Heart left ventricle (tissue), 13 donors: ENCODE data around the gene KITLG.

Source experiments
- CTCF ChIP-seq, 12 donors: fragments of 200-600 bp; sonication (generic) in 4 of 12; IDR thresholded peaks; one replicate each; pipeline versions ENCODE4 v1.5.0 to v1.8.0; 2018 to 2022; ENCODE audit warnings: antibody characterized with exemption in 12 of 12, mild to moderate bottlenecking in 5 of 12
- POLR2A ChIP-seq, 2 donors: fragments of 450-650 bp; IDR thresholded peaks; one replicate each; pipeline ENCODE4 v1.6.1; 2017; ENCODE audit warnings: antibody characterized with exemption in 2 of 2, mild to moderate bottlenecking in 2 of 2, moderate library complexity in 2 of 2
- donor health status: ischemic (EF 13 %, LVEDD 7.1; RV severe dilation, severe dysfunction).
- donor health status: DM: no; HTN: yes; CAD: no.
- donor health status: DM: no; HTN: no; CAD: no.
- donor health status: ischemic (EF 25% LVEDD 6.9; RV normal size, moderate dysfunction).
- donor health status: ischemic (EF 25% LVEDD 5.7; RV mildly dilated, moderate dysfunction).
- donor health status: ischemic (EF 35%, LVEDD 5.7; RV mildly dilated, moderate dysfunction).
- donor health status: nonischemic (EF 11% LVEDD 7.7; RV severe dilation, severe dysfunction).
- donor health status: DM: yes; HTN: yes; CAD: no.
- donor health status: PGD.
- donor health status: ischemic (EF 29% LVEDD 5.4; RV normal size, mild dysfunction).
- donor health status: nonischemic (EF 23%, LVEDD 6.1; RV moderate dilation, normal function).

DNA sequence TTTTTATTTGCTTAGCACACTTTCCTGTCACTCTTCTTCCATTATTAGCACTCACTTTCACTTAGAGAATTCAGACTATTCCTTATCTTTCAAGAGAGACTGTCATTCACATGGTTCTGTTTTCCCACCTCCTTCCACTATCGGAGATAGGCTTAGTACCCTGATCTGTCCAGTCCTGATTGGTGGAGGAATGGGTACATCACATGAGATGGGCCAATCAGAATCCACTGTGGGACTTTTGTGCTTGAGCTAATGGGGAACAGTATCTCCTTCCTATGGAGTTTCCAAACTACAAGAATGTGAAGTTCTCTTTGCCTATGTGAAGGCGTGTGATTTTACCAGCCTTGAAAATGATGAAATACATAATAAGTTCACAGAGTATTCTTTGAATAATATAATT is 4.8 kb upstream of the KITLG start:
- TF ChIP-seq CTCF (IDR thresholded peaks at IDR 0.05) (no peak), POLR2A (IDR thresholded peaks at IDR 0.05) (no peak)
